IMR-90 (cell line): Measurements from ENCODE around the gene PRLH. TPM values are rescaled to one million over a fixed set of nuclear protein-coding genes. Genes with fewer than 3 reads are reported as not detected.

Experiments used
- ATAC-seq: fragments of 200-7000 bp; cut with Tn5 transposase; 2 replicates; pipeline ENCODE4 v1.9.1; 2020; ENCODE audit warnings: low read depth, mild to moderate bottlenecking, moderate library complexity
- BruUV-seq: library from RNA; stranded (reverse); fragments of 400-500 nt; replicated peaks from 2 replicates; lab custom pipeline; 2021; lab: Mats Ljungman, UMichigan
- CTCF ChIA-PET: fragments of 300-600 bp; formaldehyde crosslinking; extraction: SDS; loops from one replicate; lab custom pipeline; 2021; ENCODE audit warnings: antibody characterized with exemption; lab: Yijun Ruan, JAX
- POLR2A ChIA-PET: fragments of 300-600 bp; sonication (Branson Sonifier 250); formaldehyde crosslinking; loops from one replicate; lab custom pipeline; 2022; ENCODE audit warnings: antibody characterized with exemption; ENCODE audit not compliant: unreplicated experiment; lab: Charles Lee
- DNase-seq: peaks from one replicate; pipeline ENCODE4 v3.0.0; 2013
- H2AFZ ChIP-seq: replicated peaks from 2 replicates; pipeline ENCODE3; 2013; ENCODE audit warnings: low read length, mild to moderate bottlenecking; ENCODE audit not compliant: poor library complexity
- H2AK5ac ChIP-seq: 2 replicates; pipeline ENCODE4 v1.6.1; 2013; ENCODE audit warnings: low read depth, low read length, inconsistent platforms
- H2AK9ac ChIP-seq: replicated peaks from 2 replicates; pipeline ENCODE3; 2013; ENCODE audit warnings: mild to moderate bottlenecking, low read depth, low read length, moderate library complexity; ENCODE audit not compliant: poor library complexity
- H2BK120ac ChIP-seq: 2 replicates; pipeline ENCODE4 v1.6.1; 2013; ENCODE audit warnings: low read depth, low read length, inconsistent platforms
- H2BK15ac ChIP-seq: 3 replicates; pipeline ENCODE4 v1.6.1; 2013; ENCODE audit warnings: low read depth, low read length, inconsistent platforms
- H2BK20ac ChIP-seq: 2 replicates; pipeline ENCODE4 v1.6.1; 2013; ENCODE audit warnings: low read depth, mild to moderate bottlenecking, inconsistent platforms, low read length, moderate library complexity
- H2BK5ac ChIP-seq: 2 replicates; pipeline ENCODE4 v1.6.1; 2013; ENCODE audit warnings: mild to moderate bottlenecking, low read depth, low read length, inconsistent platforms; ENCODE audit not compliant: poor library complexity, severe bottlenecking
- H3K14ac ChIP-seq: replicated peaks from 2 replicates; pipeline ENCODE4 v1.6.1; 2013; ENCODE audit warnings: low read depth, low read length, inconsistent platforms
- H3K18ac ChIP-seq: 2 replicates; pipeline ENCODE4 v1.6.1; 2013; ENCODE audit warnings: low read depth, low read length, control low read depth
- H3K23ac ChIP-seq: 2 replicates; pipeline ENCODE4 v1.6.1; 2013; ENCODE audit warnings: low read depth, low read length, inconsistent platforms
- H3K27ac ChIP-seq: 2 replicates; pipeline ENCODE4 v1.5.1; 2013; ENCODE audit warnings: mild to moderate bottlenecking, control low read depth, low read length; ENCODE audit not compliant: insufficient read depth
- H3K27me3 ChIP-seq: 2 replicates; pipeline ENCODE4 v1.6.1; 2013; ENCODE audit warnings: low read length; ENCODE audit not compliant: control insufficient read depth, insufficient read depth
- H3K36me3 ChIP-seq: 2 replicates; pipeline ENCODE4 v1.6.1; 2013; ENCODE audit warnings: low read length, mixed read lengths; ENCODE audit not compliant: control insufficient read depth, insufficient read depth
- H3K4ac ChIP-seq: 2 replicates; pipeline ENCODE4 v1.6.1; 2013; ENCODE audit warnings: low read depth, low read length, inconsistent platforms
- H3K4me1 ChIP-seq: 2 replicates; pipeline ENCODE4 v1.6.1; 2013; ENCODE audit warnings: low read length, mixed read lengths; ENCODE audit not compliant: control insufficient read depth, insufficient read depth
- H3K4me2 ChIP-seq: 2 replicates; pipeline ENCODE4 v1.6.1; 2013; ENCODE audit warnings: low read depth, mild to moderate bottlenecking, control low read depth, low read length, moderate library complexity
- H3K4me3 ChIP-seq: 2 replicates; pipeline ENCODE4 v1.5.1; 2013; ENCODE audit warnings: low read depth, mild to moderate bottlenecking, control low read depth, low read length, moderate library complexity; ENCODE audit not compliant: insufficient read depth
- H3K56ac ChIP-seq: 2 replicates; pipeline ENCODE4 v1.6.1; 2013; ENCODE audit warnings: low read length, inconsistent platforms; ENCODE audit not compliant: insufficient read depth; ENCODE audit errors: extremely low read depth
- H3K79me1 ChIP-seq, 2 experiments: 2 replicates each; pipeline ENCODE4 v1.6.1; 2013; ENCODE audit warnings: low read length in 2 of 2, inconsistent platforms in 1 of 2, low read depth in 1 of 2
- H3K9ac ChIP-seq: 2 replicates; pipeline ENCODE4 v1.6.1; 2013; ENCODE audit warnings: low read depth, low read length, control low read depth
- H3K9me1 ChIP-seq: 2 replicates; pipeline ENCODE4 v1.6.1; 2013; ENCODE audit warnings: low read length, inconsistent platforms; ENCODE audit not compliant: insufficient read depth
- H3K9me3 ChIP-seq: 2 replicates; pipeline ENCODE4 v1.6.1; 2013; ENCODE audit warnings: low read length; ENCODE audit not compliant: control insufficient read depth, insufficient read depth
- H4K20me1 ChIP-seq: 2 replicates; pipeline ENCODE4 v1.6.1; 2013; ENCODE audit warnings: low read length, inconsistent platforms; ENCODE audit not compliant: insufficient read depth
- H4K5ac ChIP-seq: 2 replicates; pipeline ENCODE4 v1.6.1; 2013; ENCODE audit warnings: mild to moderate bottlenecking, low read depth, low read length, control low read depth
- H4K8ac ChIP-seq, 2 experiments: 2 replicates each; pipeline ENCODE4 v1.6.1; 2013; ENCODE audit warnings: low read depth in 2 of 2, low read length in 2 of 2, control low read depth in 1 of 2, inconsistent platforms in 1 of 2
- H4K91ac ChIP-seq: 2 replicates; pipeline ENCODE4 v1.6.1; 2013; ENCODE audit warnings: low read depth, low read length, inconsistent platforms; ENCODE audit not compliant: insufficient read depth
- CEBPB ChIP-seq: IDR thresholded peaks from 2 replicates; pipeline ENCODE4 v1.6.1; 2012; ENCODE audit warnings: low read depth, low read length, improper control_type of control experiment
- CHD1 ChIP-seq: IDR thresholded peaks from 2 replicates; pipeline ENCODE4 v1.6.1; 2012; ENCODE audit warnings: low read depth, low read length, improper control_type of control experiment
- MXI1 ChIP-seq: IDR thresholded peaks from 2 replicates; pipeline ENCODE4 v1.6.1; 2012; ENCODE audit warnings: low read depth, mild to moderate bottlenecking, low read length, moderate library complexity, borderline replicate concordance
- POLR2A ChIP-seq: IDR thresholded peaks from 2 replicates; pipeline ENCODE4 v1.6.1; 2012; ENCODE audit warnings: mild to moderate bottlenecking, low read depth, low read length
- SMC3 ChIP-seq: fragments of 150-350 bp; IDR thresholded peaks from 2 replicates; pipeline ENCODE4 v1.6.1; 2016; ENCODE audit warnings: low read depth, mild to moderate bottlenecking, antibody characterized with exemption, low read length, moderate library complexity
- WGBS, 2 experiments: methylation state at CpG; one replicate each; pipeline versions ENCODE4 v1.1.5 to v1.1.7; 2013; ENCODE audit warnings: missing lambda C conversion rate in 2 of 2; ENCODE audit not compliant: insufficient read length in 1 of 2; ENCODE audit errors: extremely low coverage in 2 of 2; 5-methylcytosine and 5-hydroxymethylcytosine counted together
- dilution Hi-C: fragments of 300-500 bp; cut with HindIII; formaldehyde crosslinking; loops from one replicate; pipeline ENCODE4 v1.14.3; 2018; ENCODE audit warnings: low sequenced_read_pairs; ENCODE audit not compliant: unreplicated experiment
- in situ Hi-C: fragments of 300-500 bp; cut with MboI; formaldehyde crosslinking; loops from 3 replicates; pipeline ENCODE4 v1.14.3; 2019; ENCODE audit warnings: low sequenced_read_pairs, inconsistent platforms, mixed read lengths
- intact Hi-C: fragments of 100-400 bp; cut with micrococcal nuclease; formaldehyde crosslinking; loops from 2 replicates; pipeline ENCODE4 v1.10.0; 2022
- polyA plus RNA-seq, 3 experiments: library from polyadenylated mRNA; depleted of rRNA; stranded (reverse); fragments of >200 nt; gene quantifications; 2 replicates each; pipeline ENCODE4 v1.2.3, GENCODE V29; 2012; ENCODE audit warnings: low replicate concordance in 1 of 3
- total RNA-seq: library from RNA; depleted of rRNA; stranded (reverse); fragments of >200 nt; gene quantifications from 2 replicates; pipeline ENCODE4 v1.2.3, GENCODE V29; 2012
- TF ChIP-seq, protein P1 (sequence below): fragments of 150-350 bp; IDR thresholded peaks from 2 replicates; pipeline ENCODE4 v1.6.1; 2017; ENCODE audit warnings: mild to moderate bottlenecking, antibody characterized with exemption, low read length, low read depth

The PRLH gene
- total and polyA plus RNA-seq, 2 of the 4 experiments (the other 2 are of a cell fraction) = not detected

- TF ChIP-seq CHD1 (no peak), SMC3 (no peak), POLR2A (no peak)
These were observed 9.8 kb downstream of the PRLH start (continued) for GRCh38 chr2:237575869-237576862.

DNA sequence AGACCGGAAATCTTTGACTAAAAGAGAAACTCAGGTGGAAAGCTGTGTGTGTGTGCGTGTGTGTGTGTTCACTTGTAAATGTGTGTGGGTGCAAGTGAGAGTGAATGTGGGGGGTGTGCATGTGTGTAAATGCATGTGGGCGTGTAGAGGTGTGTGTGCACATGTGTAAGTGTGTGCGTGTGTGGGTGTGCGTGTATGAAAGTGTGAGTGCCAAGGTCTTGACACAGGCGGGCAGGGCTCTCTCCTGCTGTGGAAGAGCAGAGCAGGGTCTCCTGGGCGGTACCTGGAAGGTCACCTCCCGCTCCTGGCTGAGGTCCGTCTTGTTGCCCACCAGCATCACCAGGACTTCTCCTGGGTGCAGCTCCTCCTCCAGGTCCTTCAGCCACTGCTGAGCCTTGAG, 10.6 kb downstream of the PRLH start:
- no peak overlapping the region for H2BK5ac ChIP-seq
- dilution Hi-C loops = no loop called here
- H3K9me1 ChIP-seq = no peaks in the 10 kb centered on the region
- H2BK120ac ChIP-seq = no peak overlapping the region
- H3K4ac ChIP-seq = no peak overlapping the region
- no peak overlapping the region for H4K5ac ChIP-seq
- DNase-seq (no peak), ATAC-seq (no peak)
- H2AK5ac ChIP-seq = no peak overlapping the region
- H3K4me3 ChIP-seq = no peak overlapping the region
- no peak overlapping the region for H3K14ac ChIP-seq
- H3K27ac ChIP-seq = no peak overlapping the region
- ChIA-PET POLR2A (no interaction called here), CTCF (interaction anchor here (1.0 kb wide), 1 partner anchor 64 kb away, joined by 4 read pairs; no protein-coding TSS in a partner anchor)
- no peak overlapping the region for H3K4me2 ChIP-seq
- BruUV-seq = no TSS peak
- H2BK15ac ChIP-seq = no peak overlapping the region
- intact Hi-C loops = no loop called here
- H3K56ac ChIP-seq = no peak overlapping the region
- H3K23ac ChIP-seq = no peak overlapping the region
- no peak overlapping the region for H3K9ac ChIP-seq
- TF ChIP-seq MXI1 (no peak), CEBPB (no peak), SMC3 (no peak)
- TF ChIP-seq, protein P1, sequence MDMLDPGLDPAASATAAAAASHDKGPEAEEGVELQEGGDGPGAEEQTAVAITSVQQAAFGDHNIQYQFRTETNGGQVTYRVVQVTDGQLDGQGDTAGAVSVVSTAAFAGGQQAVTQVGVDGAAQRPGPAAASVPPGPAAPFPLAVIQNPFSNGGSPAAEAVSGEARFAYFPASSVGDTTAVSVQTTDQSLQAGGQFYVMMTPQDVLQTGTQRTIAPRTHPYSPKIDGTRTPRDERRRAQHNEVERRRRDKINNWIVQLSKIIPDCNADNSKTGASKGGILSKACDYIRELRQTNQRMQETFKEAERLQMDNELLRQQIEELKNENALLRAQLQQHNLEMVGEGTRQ = no peak
- no peak overlapping the region for H2BK20ac ChIP-seq
- no peaks in the 10 kb centered on the region for H3K36me3 ChIP-seq
- H3K4me1 ChIP-seq = peaks cover 7% of the 10 kb centered on the region; the same call in 1 of the 2 replicates
- 100% methylated on average over 2 of the region's 9 CpGs; no CpG with 5 or more reads in 1 of the 2 experiments for WGBS, 2 experiments
- no peaks in the 10 kb centered on the region for H3K9me3 ChIP-seq
- H4K8ac ChIP-seq = no peak overlapping the region
- H3K79me1 ChIP-seq = peaks cover 0 to 4% of the 10 kb centered on the region in 2 experiments; a peak in 1 of 4 replicates
- in situ Hi-C loops = loop anchor here (10.0 kb wide), 1 partner anchor 162 kb away; the partner anchor contains the start of gene COL6A3
- H2AFZ ChIP-seq = no peak overlapping the region
- H4K20me1 ChIP-seq = no peaks in the 10 kb centered on the region
- H4K91ac ChIP-seq = no peak overlapping the region
- H2AK9ac ChIP-seq = no peak overlapping the region
- H3K27me3 ChIP-seq = peaks cover 4% of the 10 kb centered on the region; the same call in 1 of the 2 replicates
- no peak overlapping the region for H3K18ac ChIP-seq
